ENCODE data around the gene EEPD1.

Gene EEPD1

GRCh38 chr7:36190447-36191291 is 37.6 kb downstream of the EEPD1 start:
- no peak for DNase-seq (ENCODE audit: low read depth)

- DNase-seq (ENCODE audit: low read depth), result no peak
Measured at GRCh38 chr7:36191292-36191920, 38.4 kb downstream of the EEPD1 start.

GRCh38 chr7:36192053-36192824 is 39.2 kb downstream of the EEPD1 start:
- DNase-seq (ENCODE audit: low read depth), result no peak

- no peak for DNase-seq (ENCODE audit: low read depth)
Measured at GRCh38 chr7:36192877-36193276, 39.8 kb downstream of the EEPD1 start.

DNA sequence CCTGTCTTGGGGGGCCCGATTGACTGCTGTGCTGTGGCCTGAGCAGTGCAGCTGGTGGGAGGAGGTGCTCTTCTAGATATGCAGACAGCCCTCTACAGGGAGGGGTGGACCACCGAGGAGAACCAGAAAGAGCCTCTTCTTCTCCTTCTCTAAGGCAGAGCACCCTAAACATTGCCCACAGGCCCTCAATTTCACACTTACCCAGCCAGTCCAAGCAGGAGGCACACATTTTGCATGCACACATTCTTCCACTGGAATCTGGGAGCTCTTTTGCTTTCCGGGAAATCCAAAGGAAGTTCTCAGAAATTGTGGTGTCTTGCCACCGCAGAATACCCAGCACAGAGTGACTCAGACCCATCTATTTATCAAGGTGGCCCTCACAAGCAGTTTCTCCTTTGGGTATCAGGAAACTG is 45.8 kb downstream of the EEPD1 start:
- no peak for DNase-seq (ENCODE audit: low read depth)

DNA sequence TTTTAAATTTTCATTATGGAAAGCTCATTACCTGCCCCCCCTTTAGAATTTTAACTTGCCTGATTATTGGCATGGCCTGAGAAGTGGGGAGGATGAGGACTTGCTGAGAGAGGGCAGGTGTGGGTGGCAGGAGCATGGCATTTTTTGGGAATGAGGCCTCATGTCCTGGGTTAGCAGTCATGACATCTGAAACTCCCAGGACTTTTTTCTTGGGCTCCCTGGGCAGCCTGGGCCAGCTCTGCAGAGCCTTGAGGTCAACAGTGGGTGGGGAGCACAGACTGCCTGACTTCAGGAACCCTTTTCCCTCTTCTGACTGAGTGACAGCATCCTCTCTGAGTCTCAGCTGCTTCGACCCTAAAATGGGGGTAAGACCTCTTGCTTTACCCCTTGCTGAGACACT is 46.3 kb downstream of the EEPD1 start:
- DNase-seq (ENCODE audit: low read depth), result no peak

- no peak for DNase-seq (ENCODE audit: low read depth)
Measured at GRCh38 chr7:36201122-36201723, 48.2 kb downstream of the EEPD1 start.

- DNase-seq (ENCODE audit: low read depth), result no peak
Measured at GRCh38 chr7:36202398-36202797, 49.3 kb downstream of the EEPD1 start.

DNA sequence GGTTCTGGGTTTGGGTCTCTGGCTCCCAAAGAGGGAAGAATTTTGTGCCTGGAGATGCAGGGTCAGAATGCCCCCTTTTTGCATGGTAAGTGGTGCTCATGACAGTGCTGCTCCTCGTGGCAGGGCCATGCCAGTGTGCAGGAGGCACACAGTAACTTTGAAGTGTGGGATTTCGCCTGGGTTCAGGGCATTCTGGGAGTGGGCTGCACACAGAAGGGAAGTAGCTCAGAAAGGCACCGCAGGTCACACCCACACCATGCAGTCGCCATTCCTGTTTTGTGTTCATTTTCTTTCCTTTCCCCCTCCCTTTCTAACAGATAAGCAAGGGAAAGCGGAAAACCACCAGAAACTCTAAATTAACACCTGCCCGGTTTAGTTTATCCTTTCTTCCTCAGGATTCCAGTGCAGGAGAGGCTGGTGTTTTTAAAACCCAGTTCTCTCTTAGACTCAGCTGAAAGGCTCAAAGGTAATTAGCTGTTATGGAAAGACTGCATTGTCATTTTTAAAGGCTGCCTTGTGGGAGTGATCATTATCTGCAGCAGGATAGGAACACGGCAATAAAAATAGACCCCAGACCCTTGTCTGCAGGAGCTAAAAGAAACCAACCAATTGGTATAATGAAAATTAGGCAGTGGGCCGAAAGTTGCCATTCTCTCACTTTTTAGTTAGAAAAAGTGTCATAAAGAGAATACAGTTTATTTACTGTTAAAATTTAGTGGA is 50.2 kb downstream of the EEPD1 start:
- DNase-seq (ENCODE audit: low read depth), result no peak

DNA sequence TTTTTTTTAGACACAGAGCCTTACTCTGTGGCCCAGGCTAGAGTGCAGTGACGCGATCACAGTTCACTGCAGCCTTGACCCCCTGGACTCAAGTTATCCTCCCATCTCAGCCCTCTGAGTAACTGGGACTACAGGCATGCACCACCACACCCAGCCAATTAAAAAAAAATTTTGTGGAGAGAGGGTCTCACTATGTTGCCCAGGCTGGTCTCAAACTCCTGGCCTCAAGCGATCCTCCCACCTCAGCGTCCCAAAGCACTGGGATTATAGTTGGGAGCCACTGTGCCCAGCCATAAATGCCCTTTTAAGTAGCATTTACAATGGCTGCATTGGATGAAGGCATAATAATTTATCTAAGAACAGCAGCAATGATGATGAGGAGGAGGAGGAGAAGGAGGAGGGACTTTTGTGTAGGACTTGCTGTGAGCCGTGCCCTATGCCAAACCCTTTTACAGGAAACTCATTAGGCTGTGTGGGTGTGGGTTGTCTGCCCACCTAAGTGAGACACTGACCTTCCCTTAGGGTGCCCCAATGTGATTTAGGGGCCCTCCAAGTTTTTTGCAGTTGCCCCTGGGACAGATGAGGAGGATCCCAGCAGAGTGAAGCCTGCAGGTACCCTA is 51.1 kb downstream of the EEPD1 start:
- no peak for DNase-seq (ENCODE audit: low read depth)

- no peak for DNase-seq (ENCODE audit: low read depth)
Measured at GRCh38 chr7:36204929-36205635, 52.0 kb downstream of the EEPD1 start.

- no peak for DNase-seq (ENCODE audit: low read depth)
Measured at GRCh38 chr7:36205803-36206202, 52.7 kb downstream of the EEPD1 start.

GRCh38 chr7:36207451-36208291 is 54.6 kb downstream of the EEPD1 start:
- no peak for DNase-seq (ENCODE audit: low read depth)

DNA sequence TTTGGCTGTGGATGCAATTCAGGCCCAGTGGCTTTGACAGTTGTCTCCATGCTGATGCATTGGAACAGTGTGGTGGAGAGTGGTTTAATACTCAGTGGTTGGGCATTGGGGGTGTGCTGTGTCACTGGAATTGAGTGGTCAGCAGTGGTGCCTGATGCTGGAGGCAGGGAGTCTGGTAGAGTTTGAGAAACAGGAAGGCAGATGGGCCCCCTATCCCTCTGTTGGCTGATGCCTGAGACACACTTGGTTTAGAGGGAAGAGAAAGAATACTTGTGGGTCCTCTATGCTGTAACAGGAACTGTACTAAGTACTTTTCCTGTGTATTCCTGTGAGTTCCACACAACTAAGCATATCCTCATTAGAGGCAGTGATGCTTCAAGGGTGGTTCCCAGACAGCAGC is 55.4 kb downstream of the EEPD1 start:
- no peak for DNase-seq (ENCODE audit: low read depth)

DNA sequence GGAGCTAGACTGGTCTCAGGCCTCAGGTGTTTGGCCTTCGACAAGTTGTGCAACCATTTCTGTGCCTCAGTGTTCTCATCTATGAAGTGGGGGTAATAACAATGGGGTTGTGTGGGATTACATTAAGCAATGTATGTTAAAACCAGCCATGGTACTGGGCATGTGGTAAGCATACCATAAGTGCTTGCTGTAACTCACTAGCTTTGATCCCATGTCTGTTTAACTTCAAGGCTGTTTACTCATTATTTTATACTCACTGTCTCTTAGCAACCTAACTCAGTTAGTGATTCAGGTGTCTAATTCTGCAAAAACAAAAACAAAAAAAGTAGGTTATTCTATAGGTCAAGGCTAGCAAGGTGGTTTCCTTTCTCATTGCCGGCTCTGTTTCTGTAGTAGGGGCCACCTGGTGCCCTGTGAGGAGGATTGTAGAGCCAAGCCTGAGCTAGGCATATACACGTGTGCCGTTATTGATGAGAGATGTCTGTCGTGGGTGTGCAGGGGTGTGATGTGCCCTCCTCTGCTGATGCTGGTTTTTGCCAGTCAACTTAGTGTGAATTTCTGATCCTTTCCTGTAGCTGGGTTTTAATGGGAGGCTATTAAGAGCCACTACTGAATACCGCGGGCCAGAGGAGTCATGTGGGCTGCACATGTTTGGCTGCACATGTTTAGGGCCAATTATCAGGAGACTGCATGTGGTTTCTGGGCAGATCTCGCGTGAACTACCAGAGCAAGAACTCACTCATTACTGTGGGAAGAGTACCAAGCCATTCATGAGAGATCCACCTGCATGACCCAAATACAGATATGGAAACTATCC is 56.2 kb downstream of the EEPD1 start:
- no peak for DNase-seq (ENCODE audit: low read depth)

DNA sequence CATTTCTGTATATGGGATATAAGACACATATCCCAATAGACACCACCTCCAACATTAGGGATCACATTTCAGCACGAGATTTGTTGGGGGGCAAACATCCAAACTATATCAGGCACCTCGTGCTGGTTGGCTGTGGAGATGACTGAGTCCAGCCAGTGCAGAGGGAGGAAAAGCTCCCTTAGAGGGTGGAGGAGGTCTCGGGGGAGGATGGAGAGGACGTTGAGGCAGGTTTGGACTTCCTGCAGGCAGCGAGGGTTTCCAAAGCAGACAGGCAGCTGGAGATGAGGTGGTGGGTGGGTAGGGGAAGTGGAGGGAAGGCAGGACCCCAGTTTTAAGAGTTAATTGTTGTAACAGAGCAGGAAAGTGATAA is 56.7 kb downstream of the EEPD1 start:
- no peak for DNase-seq (ENCODE audit: low read depth)

DNA sequence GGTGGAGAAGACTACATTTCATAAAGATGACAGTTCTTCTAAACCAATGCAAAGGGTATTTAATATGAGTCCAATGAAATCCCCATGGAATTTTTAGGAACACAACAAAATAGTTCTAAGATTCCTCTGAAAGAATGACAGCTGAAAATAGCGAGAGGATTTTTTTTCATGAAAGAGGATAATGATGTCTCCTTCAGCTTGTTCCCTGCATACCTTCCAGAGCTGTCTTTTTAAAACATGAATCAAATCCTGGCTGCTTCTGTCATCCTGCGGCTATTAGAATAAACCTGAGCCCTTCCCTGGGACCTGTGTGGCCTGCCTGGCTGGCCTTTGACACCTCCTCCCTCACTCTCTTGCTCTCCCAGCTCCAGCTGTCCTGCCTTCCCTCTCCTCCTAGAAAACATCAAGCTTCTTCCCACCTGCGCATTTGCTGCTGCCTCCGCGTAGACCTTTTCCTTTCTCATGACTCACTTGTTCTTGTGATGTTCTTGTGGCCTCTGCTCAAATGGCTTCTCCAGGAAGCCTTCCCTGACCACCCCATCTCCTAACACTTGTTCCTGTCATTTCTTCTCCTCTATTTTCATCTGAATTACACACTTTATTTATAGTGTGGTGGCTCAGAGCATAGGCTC is 57.4 kb downstream of the EEPD1 start:
- DNase-seq (ENCODE audit: low read depth), result no peak
